Neural cell (in vitro differentiated cells): ENCODE results near the gene SFTPD. TPM values are rescaled to one million over a fixed set of nuclear protein-coding genes. Genes with fewer than 3 reads are reported as not detected.

Source experiments
- H2AFZ ChIP-seq: fragments of 200-600, 300-800 bp; sonication (generic), shearing (Covaris generic); 2 replicates; pipeline ENCODE4 v1.6.0; 2014; ENCODE audit warnings: low read depth, mild to moderate bottlenecking, antibody characterized with exemption, low read length, moderate library complexity
- H3F3A ChIP-seq: fragments of 200-600 bp; shearing (Covaris generic); 2 replicates; pipeline ENCODE4 v1.6.1; 2016; ENCODE audit warnings: mild to moderate bottlenecking, moderate library complexity, mixed read lengths, antibody characterized with exemption, low read length; ENCODE audit not compliant: insufficient read depth, poor library complexity, severe bottlenecking
- H3K27ac ChIP-seq: fragments of 200-600, 300-800 bp; sonication (generic), shearing (Covaris generic); 2 replicates; pipeline ENCODE4 v1.5.1; 2014; ENCODE audit warnings: mild to moderate bottlenecking, low read length, moderate library complexity
- H3K27me3 ChIP-seq: fragments of 300-800, 200-600 bp; sonication (generic), shearing (Covaris generic); 2 replicates; pipeline ENCODE4 v1.6.0; 2014; ENCODE audit warnings: mild to moderate bottlenecking, low read depth, low read length, moderate library complexity; ENCODE audit not compliant: insufficient read depth
- H3K36me3 ChIP-seq: fragments of 300-800, 200-600 bp; sonication (generic), shearing (Covaris generic); 2 replicates; pipeline ENCODE4 v1.5.1; 2014; ENCODE audit warnings: mild to moderate bottlenecking, antibody characterized with exemption, low read length, moderate library complexity; ENCODE audit not compliant: insufficient read depth
- H3K4me2 ChIP-seq: fragments of 300-800, 200-600 bp; sonication (generic), shearing (Covaris generic); 2 replicates; pipeline ENCODE4 v1.6.0; 2014; ENCODE audit warnings: mild to moderate bottlenecking, low read length
- H3K4me3 ChIP-seq: fragments of 300-800, 200-600 bp; sonication (generic), shearing (Covaris generic); 2 replicates; pipeline ENCODE4 v1.5.1; 2014; ENCODE audit warnings: mild to moderate bottlenecking, low read length, moderate library complexity
- H3K79me2 ChIP-seq: fragments of 200-600 bp; shearing (Covaris generic); replicated peaks from 2 replicates; pipeline ENCODE4 v1.6.0; 2014; ENCODE audit warnings: mild to moderate bottlenecking, low read length, moderate library complexity; ENCODE audit not compliant: insufficient read depth
- H3K9ac ChIP-seq: fragments of 300-800, 200-600 bp; sonication (generic), shearing (Covaris generic); 2 replicates; pipeline ENCODE4 v1.6.1; 2016; ENCODE audit warnings: mild to moderate bottlenecking, low read length, mixed read lengths
- H3K9me2 ChIP-seq: fragments of 200-600 bp; shearing (Covaris generic); 2 replicates; pipeline ENCODE4 v1.6.1; 2016; ENCODE audit warnings: mild to moderate bottlenecking, low read length, mixed read lengths; ENCODE audit not compliant: insufficient read depth
- H3K9me3 ChIP-seq: fragments of 200-600, 300-800 bp; sonication (generic), shearing (Covaris generic); 2 replicates; pipeline ENCODE4 v1.6.1; 2016; ENCODE audit warnings: mild to moderate bottlenecking, mixed run types, low read length, moderate library complexity, mixed read lengths
- H4K20me1 ChIP-seq: fragments of 200-600 bp; shearing (Covaris generic); 2 replicates; pipeline ENCODE4 v1.6.1; 2016; ENCODE audit warnings: mild to moderate bottlenecking, mixed run types; ENCODE audit not compliant: insufficient read depth
- EP300 ChIP-seq: fragments of 450-650 bp; conservative IDR thresholded peaks from 2 replicates; pipeline ENCODE4 v1.6.1; 2014; ENCODE audit warnings: antibody characterized with exemption, mild to moderate bottlenecking, moderate library complexity; ENCODE audit not compliant: poor library complexity, severe bottlenecking
- EZH2 ChIP-seq: fragments of 200-600, 300-800 bp; shearing (Covaris generic), sonication (generic); IDR thresholded peaks from 2 replicates; pipeline ENCODE4 v1.6.1; 2014; ENCODE audit warnings: antibody characterized with exemption, low read length, borderline replicate concordance, mild to moderate bottlenecking; ENCODE audit not compliant: insufficient read depth, poor library complexity, severe bottlenecking
- MXI1 ChIP-seq: fragments of 450-650 bp; conservative IDR thresholded peaks from 2 replicates; pipeline ENCODE4 v1.6.1; 2014; ENCODE audit warnings: antibody characterized with exemption, mild to moderate bottlenecking; ENCODE audit not compliant: poor library complexity, severe bottlenecking
- POLR2AphosphoS5 ChIP-seq: IDR thresholded peaks from 2 replicates; pipeline ENCODE4 v1.6.1; 2012
- RAD21 ChIP-seq: fragments of 450-650 bp; conservative IDR thresholded peaks from 2 replicates; pipeline ENCODE4 v1.6.1; 2014; ENCODE audit warnings: antibody characterized with exemption, mild to moderate bottlenecking, moderate library complexity
- SMC3 ChIP-seq: fragments of 450-650 bp; conservative IDR thresholded peaks from 2 replicates; pipeline ENCODE4 v1.6.1; 2014; ENCODE audit warnings: antibody characterized with exemption, mild to moderate bottlenecking, moderate library complexity; ENCODE audit not compliant: poor library complexity
- TAF1 ChIP-seq: IDR thresholded peaks from 2 replicates; pipeline ENCODE4 v1.6.1; 2012; ENCODE audit warnings: low read depth
- polyA plus RNA-seq: library from polyadenylated mRNA; depleted of rRNA; stranded (reverse); fragments of >200 nt; gene quantifications from 2 replicates; pipeline ENCODE4 v1.2.3, GENCODE V29; 2014
- TF ChIP-seq, protein P1 (sequence below): fragments of 450-650 bp; IDR thresholded peaks from 2 replicates; pipeline ENCODE4 v1.5.1; 2014; ENCODE audit warnings: antibody characterized with exemption, mild to moderate bottlenecking, moderate library complexity; ENCODE audit not compliant: poor library complexity, severe bottlenecking
- TF ChIP-seq, protein P2 (sequence below): IDR thresholded peaks from 2 replicates; pipeline ENCODE4 v1.6.1; 2012; ENCODE audit warnings: borderline replicate concordance

The SFTPD gene
- polyA plus RNA-seq, 1 donor from 2014 or later = 0.51 TPM

- no peak overlapping the region for H3K9ac ChIP-seq
- TF ChIP-seq POLR2AphosphoS5 (no peak), MXI1 (no peak), SMC3 (no peak), TAF1 (no peak), EZH2 (no peak), EP300 (no peak), RAD21 (no peak)
- TF ChIP-seq, protein P1, sequence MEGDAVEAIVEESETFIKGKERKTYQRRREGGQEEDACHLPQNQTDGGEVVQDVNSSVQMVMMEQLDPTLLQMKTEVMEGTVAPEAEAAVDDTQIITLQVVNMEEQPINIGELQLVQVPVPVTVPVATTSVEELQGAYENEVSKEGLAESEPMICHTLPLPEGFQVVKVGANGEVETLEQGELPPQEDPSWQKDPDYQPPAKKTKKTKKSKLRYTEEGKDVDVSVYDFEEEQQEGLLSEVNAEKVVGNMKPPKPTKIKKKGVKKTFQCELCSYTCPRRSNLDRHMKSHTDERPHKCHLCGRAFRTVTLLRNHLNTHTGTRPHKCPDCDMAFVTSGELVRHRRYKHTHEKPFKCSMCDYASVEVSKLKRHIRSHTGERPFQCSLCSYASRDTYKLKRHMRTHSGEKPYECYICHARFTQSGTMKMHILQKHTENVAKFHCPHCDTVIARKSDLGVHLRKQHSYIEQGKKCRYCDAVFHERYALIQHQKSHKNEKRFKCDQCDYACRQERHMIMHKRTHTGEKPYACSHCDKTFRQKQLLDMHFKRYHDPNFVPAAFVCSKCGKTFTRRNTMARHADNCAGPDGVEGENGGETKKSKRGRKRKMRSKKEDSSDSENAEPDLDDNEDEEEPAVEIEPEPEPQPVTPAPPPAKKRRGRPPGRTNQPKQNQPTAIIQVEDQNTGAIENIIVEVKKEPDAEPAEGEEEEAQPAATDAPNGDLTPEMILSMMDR = no peak
- TF ChIP-seq, protein P2, sequence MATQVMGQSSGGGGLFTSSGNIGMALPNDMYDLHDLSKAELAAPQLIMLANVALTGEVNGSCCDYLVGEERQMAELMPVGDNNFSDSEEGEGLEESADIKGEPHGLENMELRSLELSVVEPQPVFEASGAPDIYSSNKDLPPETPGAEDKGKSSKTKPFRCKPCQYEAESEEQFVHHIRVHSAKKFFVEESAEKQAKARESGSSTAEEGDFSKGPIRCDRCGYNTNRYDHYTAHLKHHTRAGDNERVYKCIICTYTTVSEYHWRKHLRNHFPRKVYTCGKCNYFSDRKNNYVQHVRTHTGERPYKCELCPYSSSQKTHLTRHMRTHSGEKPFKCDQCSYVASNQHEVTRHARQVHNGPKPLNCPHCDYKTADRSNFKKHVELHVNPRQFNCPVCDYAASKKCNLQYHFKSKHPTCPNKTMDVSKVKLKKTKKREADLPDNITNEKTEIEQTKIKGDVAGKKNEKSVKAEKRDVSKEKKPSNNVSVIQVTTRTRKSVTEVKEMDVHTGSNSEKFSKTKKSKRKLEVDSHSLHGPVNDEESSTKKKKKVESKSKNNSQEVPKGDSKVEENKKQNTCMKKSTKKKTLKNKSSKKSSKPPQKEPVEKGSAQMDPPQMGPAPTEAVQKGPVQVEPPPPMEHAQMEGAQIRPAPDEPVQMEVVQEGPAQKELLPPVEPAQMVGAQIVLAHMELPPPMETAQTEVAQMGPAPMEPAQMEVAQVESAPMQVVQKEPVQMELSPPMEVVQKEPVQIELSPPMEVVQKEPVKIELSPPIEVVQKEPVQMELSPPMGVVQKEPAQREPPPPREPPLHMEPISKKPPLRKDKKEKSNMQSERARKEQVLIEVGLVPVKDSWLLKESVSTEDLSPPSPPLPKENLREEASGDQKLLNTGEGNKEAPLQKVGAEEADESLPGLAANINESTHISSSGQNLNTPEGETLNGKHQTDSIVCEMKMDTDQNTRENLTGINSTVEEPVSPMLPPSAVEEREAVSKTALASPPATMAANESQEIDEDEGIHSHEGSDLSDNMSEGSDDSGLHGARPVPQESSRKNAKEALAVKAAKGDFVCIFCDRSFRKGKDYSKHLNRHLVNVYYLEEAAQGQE = no peak
These were observed 8.5 kb downstream of the SFTPD start for GRCh38 chr10:79940431-79940830.

GRCh38 chr10:79939969-79940368 is 8.9 kb downstream of the SFTPD start:
- no peak overlapping the region for H2AFZ ChIP-seq
- H3K79me2 ChIP-seq = no peaks in the 10 kb centered on the region
- H3K9me3 ChIP-seq = no peaks in the 10 kb centered on the region
- H3K27ac ChIP-seq = no peak overlapping the region
- no peaks in the 10 kb centered on the region for H3F3A ChIP-seq
- no peaks in the 10 kb centered on the region for H3K27me3 ChIP-seq
- no peaks in the 10 kb centered on the region for H4K20me1 ChIP-seq
- H3K36me3 ChIP-seq = no peaks in the 10 kb centered on the region
- no peak overlapping the region for H3K4me3 ChIP-seq
- H3K9ac ChIP-seq = no peak overlapping the region
- no peaks in the 10 kb centered on the region for H3K9me2 ChIP-seq
- TF ChIP-seq EP300 (no peak), TAF1 (no peak), POLR2AphosphoS5 (no peak), MXI1 (no peak), EZH2 (no peak), RAD21 (no peak), SMC3 (no peak)
- TF ChIP-seq, protein P1 = no peak
- TF ChIP-seq, protein P2 = no peak
- H3K4me2 ChIP-seq = no peak overlapping the region

More at GRCh38 chr10:79940431-79940830, 8.5 kb downstream of the SFTPD start:
- Histone ChIP-seq H3K36me3 (no peaks in the 10 kb centered on the region), H3K79me2 (no peaks in the 10 kb centered on the region), H3K9me2 (no peaks in the 10 kb centered on the region), H3K4me3 (no peak overlapping the region), H3K4me2 (no peak overlapping the region), H3K9me3 (no peaks in the 10 kb centered on the region), H3K27me3 (no peaks in the 10 kb centered on the region), H3K27ac (no peak overlapping the region), H2AFZ (no peak overlapping the region), H4K20me1 (no peaks in the 10 kb centered on the region), H3F3A (no peaks in the 10 kb centered on the region)
